ENCODE results near the gene PIGV.

Gene PIGV

GRCh38 chr1:26752519-26752918 is 35.2 kb upstream of the PIGV start:
- Histone ChIP-seq H3K79me2 (ENCODE audit: low read length) (peaks cover 69% of the 10 kb centered on the region), H3K9me3 (ENCODE audit: insufficient read depth, low read length) (no peaks in the 10 kb centered on the region), H3K4me2 (ENCODE audit: low read length) (no peak overlapping the region), H3K9ac (ENCODE audit: low read length) (no peak overlapping the region), H3K27ac (ENCODE audit: low read length) (no peak overlapping the region), H3K27me3 (ENCODE audit: low read depth, low read length) (no peaks in the 10 kb centered on the region), H4K20me1 (ENCODE audit: insufficient read depth, low read length) (peaks cover 9% of the 10 kb centered on the region), H2AFZ (ENCODE audit: low read depth, low read length) (no peak overlapping the region), H3K4me3 (ENCODE audit: low read length) (no peak overlapping the region), H3K36me3 (replicated peaks; ENCODE audit: low read depth, low read length) (peaks cover 22% of the 10 kb centered on the region), H3K4me1 (ENCODE audit: low read length) (no peaks in the 10 kb centered on the region)
- TF ChIP-seq CTCF (IDR thresholded peaks at IDR 0.05; ENCODE audit: low read depth, low read length) (no peak), EZH2phosphoT487 (IDR thresholded peaks at IDR 0.05; ENCODE audit: low read depth) (no peak)

- no peak overlapping the region for H3K27ac ChIP-seq (ENCODE audit: low read length)
- H3K4me3 ChIP-seq (ENCODE audit: low read length): no peak overlapping the region
- H3K9ac ChIP-seq (ENCODE audit: low read length): no peak overlapping the region
- H3K4me2 ChIP-seq (ENCODE audit: low read length): no peak overlapping the region
- H3K36me3 ChIP-seq (replicated peaks; ENCODE audit: low read depth, low read length): peaks cover 28% of the 10 kb centered on the region
- peaks cover 74% of the 10 kb centered on the region for H3K79me2 ChIP-seq (ENCODE audit: low read length)
- no peak for TF ChIP-seq EZH2phosphoT487 (IDR thresholded peaks at IDR 0.05; ENCODE audit: low read depth)
- TF ChIP-seq CTCF (IDR thresholded peaks at IDR 0.05; ENCODE audit: low read depth, low read length): no peak
- H2AFZ ChIP-seq (ENCODE audit: low read depth, low read length): no peak overlapping the region
- H3K9me3 ChIP-seq (ENCODE audit: insufficient read depth, low read length): no peaks in the 10 kb centered on the region
- H3K27me3 ChIP-seq (ENCODE audit: low read depth, low read length): no peaks in the 10 kb centered on the region
- H4K20me1 ChIP-seq (ENCODE audit: insufficient read depth, low read length): peaks cover 5% of the 10 kb centered on the region; the same call in 1 of the 2 replicates
- no peaks in the 10 kb centered on the region for H3K4me1 ChIP-seq (ENCODE audit: low read length)
Measured at GRCh38 chr1:26754086-26754874, 33.5 kb upstream of the PIGV start.

- Histone ChIP-seq H3K79me2 (ENCODE audit: low read length) (peaks cover 42% of the 10 kb centered on the region), H3K36me3 (replicated peaks; ENCODE audit: low read depth, low read length) (peaks cover 35% of the 10 kb centered on the region), H4K20me1 (ENCODE audit: insufficient read depth, low read length) (no peaks in the 10 kb centered on the region; the same call in 1 of the 2 replicates)
Measured at GRCh38 chr1:26758358-26758757, 29.4 kb upstream of the PIGV start.

More at GRCh38 chr1:26758358-26758757, 29.4 kb upstream of the PIGV start:
- H3K9me3 ChIP-seq (ENCODE audit: insufficient read depth, low read length): no peaks in the 10 kb centered on the region
- H2AFZ ChIP-seq (ENCODE audit: low read depth, low read length): no peak overlapping the region
- no peaks in the 10 kb centered on the region for H3K27me3 ChIP-seq (ENCODE audit: low read depth, low read length)
- TF ChIP-seq EZH2phosphoT487 (IDR thresholded peaks at IDR 0.05; ENCODE audit: low read depth) (no peak), CTCF (IDR thresholded peaks at IDR 0.05; ENCODE audit: low read depth, low read length) (no peak)
- H3K9ac ChIP-seq (ENCODE audit: low read length): no peak overlapping the region
- H3K4me3 ChIP-seq (ENCODE audit: low read length): no peak overlapping the region
- no peaks in the 10 kb centered on the region for H3K4me1 ChIP-seq (ENCODE audit: low read length)
- no peak overlapping the region for H3K27ac ChIP-seq (ENCODE audit: low read length)
- no peak overlapping the region for H3K4me2 ChIP-seq (ENCODE audit: low read length)

Measured in OCI-LY3 (cell line).